ENCODE data around the gene TMEM45A. TPM values are rescaled to one million over a fixed set of nuclear protein-coding genes. Genes with fewer than 3 reads are reported as not detected.

Gene TMEM45A
- polyA plus RNA-seq, 1 of the 3 experiments (the other 2 are of a cell fraction), result 6.4 TPM

GRCh38 chr3:100563228-100563627 is 70.8 kb downstream of the TMEM45A start (continued):
- TF ChIP-seq REST (IDR thresholded peaks at IDR 0.05; ENCODE audit: low read depth, low read length), result no peak
- no peak for TF ChIP-seq MEF2A (IDR thresholded peaks at IDR 0.05; ENCODE audit: borderline replicate concordance, low read depth)
- no peak for TF ChIP-seq CTCF (IDR thresholded peaks at IDR 0.05)
- TF ChIP-seq YY1 (IDR thresholded peaks at IDR 0.05; ENCODE audit: low read depth), result no peak
- TF ChIP-seq USF1 (IDR thresholded peaks at IDR 0.05; ENCODE audit: borderline replicate concordance, low read depth), result no peak
- TF ChIP-seq PBX3 (IDR thresholded peaks at IDR 0.05), result peak; percentile 72
- no peak for TF ChIP-seq EP300 (IDR thresholded peaks at IDR 0.05; ENCODE audit: borderline replicate concordance in 1 of 2, low read depth in 1 of 2, low read length in 1 of 2)
- no peak for TF ChIP-seq POLR2AphosphoS5 (IDR thresholded peaks at IDR 0.05; ENCODE audit: low read depth, low read length)
- TF ChIP-seq CHD2 (IDR thresholded peaks at IDR 0.05; ENCODE audit: low read length, partially characterized antibody), result no peak
- TF ChIP-seq FOXM1 (IDR thresholded peaks at IDR 0.05; ENCODE audit: low read depth), result no peak
- no peak for TF ChIP-seq GABPA (IDR thresholded peaks at IDR 0.05; ENCODE audit: low read depth)
- no peak for TF ChIP-seq MXI1 (IDR thresholded peaks at IDR 0.05; ENCODE audit: low read depth, low read length)
- 0 out of 2 replicates have a peak, but pooled peaks have one; percentile 25 for TF ChIP-seq TEAD4 (IDR thresholded peaks at IDR 0.05; ENCODE audit: borderline replicate concordance, insufficient read depth)
- peak; percentile 67; the same call in 1 of the 2 replicates for TF ChIP-seq TCF12 (IDR thresholded peaks at IDR 0.05)
- TF ChIP-seq JUND (IDR thresholded peaks at IDR 0.05), result no peak
- no peak for TF ChIP-seq ZBTB33 (IDR thresholded peaks at IDR 0.05; ENCODE audit: borderline replicate concordance, low read depth)
- peak; percentile 34; the same call in 1 of the 2 replicates for TF ChIP-seq NFIC (IDR thresholded peaks at IDR 0.05; ENCODE audit: borderline replicate concordance)
- no peak for TF ChIP-seq RAD21 (IDR thresholded peaks at IDR 0.05; ENCODE audit: low read length)
- TF ChIP-seq MAX (IDR thresholded peaks at IDR 0.05; ENCODE audit: low read depth), result no peak
- TF ChIP-seq RXRA (IDR thresholded peaks at IDR 0.05; ENCODE audit: borderline replicate concordance, low read depth), result no peak
